ENCODE measurements around the gene NANS.
"Not testable (repeated sequence)": the region's sequence is repeated elsewhere in the genome, so short reads cannot be mapped to it uniquely, and the experiment has no call there.

GRCh38 chr9:98117097-98117496 is 60.6 kb downstream of the NANS start:
- TF ChIP-seq CTCF (IDR thresholded peaks at IDR 0.05); ZFX (IDR thresholded peaks at IDR 0.05; ENCODE audit: borderline replicate concordance): not testable (repeated sequence)
